Measurements from ENCODE around the gene LEMD3. TPM values are rescaled to one million over a fixed set of nuclear protein-coding genes. Genes with fewer than 3 reads are reported as not detected.
"Not testable (repeated sequence)": the region's sequence is repeated elsewhere in the genome, so short reads cannot be mapped to it uniquely, and the experiment has no call there.

LEMD3 gene
- total and polyA plus RNA-seq, 2 experiments from 2014 or later = 8.6 to 17.9 TPM

GRCh38 chr12:65279369-65280112 is 110.2 kb downstream of the LEMD3 start:
- Histone ChIP-seq H3K9me2 (ENCODE audit: insufficient read depth) (no peaks in the 10 kb centered on the region), H3K27ac (peak overlapping the region; percentile 78)
- 7 to 13% methylated on average over 13 to 23 of the region's 23 CpGs for WGBS, 2 experiments (ENCODE audit: low coverage in 1 of 2, low lambda C conversion rate in 2 of 2, missing lambda C conversion rate in 2 of 2)

GRCh38 chr12:65280306-65280705 is 110.9 kb downstream of the LEMD3 start:
- Histone ChIP-seq H3K36me3 (ENCODE audit: low read depth) (no peaks in the 10 kb centered on the region), H3F3A (ENCODE audit: insufficient read depth) (peaks cover 18% of the 10 kb centered on the region), H3K4me1 (ENCODE audit: insufficient read depth) (peaks cover 31% of the 10 kb centered on the region), H2AFZ (no peak overlapping the region), H3K9ac (peak overlapping the region; percentile 90), H3K79me2 (ENCODE audit: insufficient read depth) (peaks cover 68% of the 10 kb centered on the region), H3K27me3 (replicated peaks; ENCODE audit: insufficient read depth) (no peaks in the 10 kb centered on the region), H4K20me1 (ENCODE audit: insufficient read depth) (peaks cover 15% of the 10 kb centered on the region), H3K4me3 (peak overlapping the region; percentile 87), H3K4me2 (ENCODE audit: unreplicated experiment) (peak overlapping the region; percentile 97), H3K27ac (no peak overlapping the region), H3K9me3 (ENCODE audit: low read depth) (no peaks in the 10 kb centered on the region), H3K9me2 (ENCODE audit: insufficient read depth) (no peaks in the 10 kb centered on the region)
- TF ChIP-seq EZH2phosphoT487 (IDR thresholded peaks at IDR 0.05; ENCODE audit: insufficient read depth, low read depth) = no peak
- no peak for TF ChIP-seq EZH2 (IDR thresholded peaks at IDR 0.05; ENCODE audit: insufficient read depth, poor library complexity, severe bottlenecking)
- 63 to 69% methylated on average over 3 of the region's 3 CpGs for WGBS, 2 experiments (ENCODE audit: low coverage in 1 of 2, low lambda C conversion rate in 2 of 2, missing lambda C conversion rate in 2 of 2)
- peak; percentile 43 for DNase-seq
- in situ Hi-C loops (cut with MboI) = no loop called here

More at GRCh38 chr12:65279369-65280112, 110.2 kb downstream of the LEMD3 start:
- in situ Hi-C loops (cut with MboI) = no loop called here
- Histone ChIP-seq H3K4me1 (ENCODE audit: insufficient read depth) (peaks cover 31% of the 10 kb centered on the region), H3K27me3 (replicated peaks; ENCODE audit: insufficient read depth) (no peaks in the 10 kb centered on the region), H2AFZ (peak overlapping the region; percentile 85), H3F3A (ENCODE audit: insufficient read depth) (peaks cover 18% of the 10 kb centered on the region), H3K4me2 (ENCODE audit: unreplicated experiment) (peak overlapping the region; percentile 97), H4K20me1 (ENCODE audit: insufficient read depth) (peaks cover 15% of the 10 kb centered on the region), H3K9me3 (ENCODE audit: low read depth) (no peaks in the 10 kb centered on the region), H3K36me3 (ENCODE audit: low read depth) (no peaks in the 10 kb centered on the region), H3K4me3 (peak overlapping the region; percentile 87), H3K9ac (peak overlapping the region; percentile 90), H3K79me2 (ENCODE audit: insufficient read depth) (peaks cover 60% of the 10 kb centered on the region)
- TF ChIP-seq EZH2 (IDR thresholded peaks at IDR 0.05; ENCODE audit: insufficient read depth, poor library complexity, severe bottlenecking) (no peak), EZH2phosphoT487 (IDR thresholded peaks at IDR 0.05; ENCODE audit: insufficient read depth, low read depth) (no peak)
- peak; percentile 75 for DNase-seq

- Histone ChIP-seq H3F3A (ENCODE audit: insufficient read depth) (peaks cover 9% of the 10 kb centered on the region), H3K4me1 (ENCODE audit: insufficient read depth) (peaks cover 31% of the 10 kb centered on the region), H3K9me3 (ENCODE audit: low read depth) (no peaks in the 10 kb centered on the region), H3K4me2 (ENCODE audit: unreplicated experiment) (no peak overlapping the region), H3K79me2 (ENCODE audit: insufficient read depth) (peaks cover 93% of the 10 kb centered on the region), H3K9ac (no peak overlapping the region), H3K27ac (no peak overlapping the region), H3K36me3 (ENCODE audit: low read depth) (no peaks in the 10 kb centered on the region), H3K9me2 (ENCODE audit: insufficient read depth) (no peaks in the 10 kb centered on the region), H2AFZ (no peak overlapping the region), H4K20me1 (ENCODE audit: insufficient read depth) (peaks cover 15% of the 10 kb centered on the region), H3K4me3 (no peak overlapping the region), H3K27me3 (replicated peaks; ENCODE audit: insufficient read depth) (no peaks in the 10 kb centered on the region)
- WGBS, 2 experiments (ENCODE audit: low coverage in 1 of 2, low lambda C conversion rate in 2 of 2, missing lambda C conversion rate in 2 of 2) = 96 to 100% methylated on average over 1 of the region's 1 CpG
- DNase-seq = peak; percentile 38
- no peak for TF ChIP-seq EZH2 (IDR thresholded peaks at IDR 0.05; ENCODE audit: insufficient read depth, poor library complexity, severe bottlenecking)
- no peak for TF ChIP-seq EZH2phosphoT487 (IDR thresholded peaks at IDR 0.05; ENCODE audit: insufficient read depth, low read depth)
- in situ Hi-C loops (cut with MboI) = no loop called here
Measured at GRCh38 chr12:65282840-65283239, 113.5 kb downstream of the LEMD3 start.

GRCh38 chr12:65285532-65285931 is 116.1 kb downstream of the LEMD3 start:
- Histone ChIP-seq H4K20me1 (ENCODE audit: insufficient read depth) (peaks cover 19% of the 10 kb centered on the region), H3K4me1 (ENCODE audit: insufficient read depth) (peaks cover 24% of the 10 kb centered on the region), H3K79me2 (ENCODE audit: insufficient read depth) (peaks cover 100% of the 10 kb centered on the region)
- H3K4me2 ChIP-seq (ENCODE audit: unreplicated experiment); H3K9ac ChIP-seq; H3F3A ChIP-seq (ENCODE audit: insufficient read depth); H3K27ac ChIP-seq; H3K27me3 ChIP-seq (replicated peaks; ENCODE audit: insufficient read depth); H3K9me3 ChIP-seq (ENCODE audit: low read depth); H3K9me2 ChIP-seq (ENCODE audit: insufficient read depth); H2AFZ ChIP-seq; in situ Hi-C loops (cut with MboI); DNase-seq; H3K36me3 ChIP-seq (ENCODE audit: low read depth); H3K4me3 ChIP-seq: not testable (repeated sequence)
- 90 to 91% methylated on average over 7 of the region's 7 CpGs for WGBS, 2 experiments (ENCODE audit: low coverage in 1 of 2, low lambda C conversion rate in 2 of 2, missing lambda C conversion rate in 2 of 2)
